H1 (cell line): ENCODE measurements around the gene CLMP. TPM values are rescaled to one million over a fixed set of nuclear protein-coding genes. Genes with fewer than 3 reads are reported as not detected.

Experiments
- CTCF ChIA-PET: fragments of 300-600 bp; sonication (Branson Sonifier 250); formaldehyde crosslinking; loops from one replicate; lab custom pipeline; 2021; ENCODE audit not compliant: partially characterized antibody; lab: Charles Lee
- POLR2A ChIA-PET: fragments of 300-600 bp; sonication (Branson Sonifier 250); formaldehyde crosslinking; loops from one replicate; lab custom pipeline; 2021; ENCODE audit warnings: inconsistent platforms; ENCODE audit not compliant: partially characterized antibody; lab: Charles Lee
- DNase-seq, 2 experiments: peaks; one replicate each; pipeline versions ENCODE4 v3.0.0 to v3.0.0-alpha.2; 2010 to 2022; ENCODE audit warnings: low spot score in 2 of 2, low read depth in 1 of 2, mixed read lengths in 1 of 2
- FAIRE-seq: peaks from 2 replicates; lab custom pipeline; 2011; peaks lifted over from hg19 to GRCh38; lab: Jason Lieb, UNC
- H2AFZ ChIP-seq: 2 replicates; pipeline ENCODE4 v1.8.1; 2012; ENCODE audit warnings: low read length, inconsistent platforms
- H2AK5ac ChIP-seq: 2 replicates; pipeline ENCODE4 v1.6.1; 2013; ENCODE audit warnings: low read depth, low read length
- H2BK120ac ChIP-seq: replicated peaks from 2 replicates; pipeline ENCODE3; 2013; ENCODE audit warnings: low read depth, low read length, inconsistent platforms
- H2BK12ac ChIP-seq: 2 replicates; pipeline ENCODE4 v1.6.1; 2013; ENCODE audit warnings: low read depth, low read length
- H2BK15ac ChIP-seq: 2 replicates; pipeline ENCODE4 v1.6.1; 2013; ENCODE audit warnings: low read length
- H2BK20ac ChIP-seq: 2 replicates; pipeline ENCODE4 v1.6.1; 2013; ENCODE audit warnings: low read length
- H2BK5ac ChIP-seq: 2 replicates; pipeline ENCODE4 v1.6.1; 2013; ENCODE audit warnings: low read depth, low read length
- H3K14ac ChIP-seq: 2 replicates; pipeline ENCODE4 v1.6.1; 2013; ENCODE audit warnings: inconsistent platforms; ENCODE audit not compliant: insufficient read length
- H3K18ac ChIP-seq: 2 replicates; pipeline ENCODE4 v1.6.1; 2013; ENCODE audit warnings: low read length; ENCODE audit errors: extremely low read depth
- H3K23ac ChIP-seq: 2 replicates; pipeline ENCODE4 v1.6.1; 2013; ENCODE audit warnings: inconsistent platforms; ENCODE audit not compliant: insufficient read length
- H3K23me2 ChIP-seq: 2 replicates; pipeline ENCODE4 v1.6.1; 2013; ENCODE audit warnings: low read depth, low read length
- H3K27ac ChIP-seq: 2 replicates; pipeline ENCODE4 v1.6.1; 2011; ENCODE audit warnings: low read depth, low read length, inconsistent platforms
- H3K27me3 ChIP-seq, 4 experiments: replicated peaks in 1 of 4; 1 replicate in 1 of 4; 2 replicates in 3 of 4; pipeline versions ENCODE4 v1.6.1 to v1.8.1; 2011 to 2013; ENCODE audit warnings: low read length in 3 of 4, mild to moderate bottlenecking in 3 of 4, inconsistent platforms in 2 of 4, mixed read lengths in 2 of 4, moderate library complexity in 1 of 4; ENCODE audit not compliant: control insufficient read depth in 3 of 4, insufficient read depth in 3 of 4; ENCODE audit errors: extremely low read depth in 1 of 4
- H3K36me3 ChIP-seq, 4 experiments: 2 replicates each; pipeline versions ENCODE4 v1.6.1 to v1.8.1; 2011 to 2013; ENCODE audit warnings: mild to moderate bottlenecking in 4 of 4, low read length in 3 of 4, moderate library complexity in 2 of 4, control low read depth in 1 of 4, inconsistent platforms in 1 of 4; ENCODE audit not compliant: insufficient read depth in 4 of 4, control insufficient read depth in 2 of 4
- H3K4ac ChIP-seq: replicated peaks from 2 replicates; pipeline ENCODE3; 2013; ENCODE audit warnings: low read length, low read depth, mixed read lengths, inconsistent platforms; ENCODE audit not compliant: insufficient read length
- H3K4me1 ChIP-seq, 4 experiments: replicated peaks in 1 of 4; 1 replicate in 1 of 4; 2 replicates in 3 of 4; pipeline versions ENCODE4 v1.6.1 to v1.8.1; 2011 to 2013; ENCODE audit warnings: low read length in 3 of 4, inconsistent platforms in 2 of 4, mixed read lengths in 1 of 4; ENCODE audit not compliant: insufficient read depth in 4 of 4, control insufficient read depth in 3 of 4
- H3K4me2 ChIP-seq, 2 experiments: 2 replicates each; pipeline versions ENCODE4 v1.6.1 to v1.8.1; 2011 to 2013; ENCODE audit warnings: low read depth in 2 of 2, low read length in 2 of 2, control low read depth in 1 of 2, inconsistent platforms in 1 of 2, mild to moderate bottlenecking in 1 of 2; ENCODE audit not compliant: insufficient read depth in 1 of 2
- H3K4me3 ChIP-seq, 4 experiments: fragments of 200-600, 300-600 bp in 1 of 4; sonication (generic), shearing (Covaris generic), sonication (Bioruptor Twin) in 1 of 4; 2 replicates each; pipeline versions ENCODE4 v1.5.1 to v1.8.1; 2011 to 2016; ENCODE audit warnings: low read length in 4 of 4, low read depth in 3 of 4, control low read depth in 2 of 4, inconsistent platforms in 2 of 4, mild to moderate bottlenecking in 2 of 4, mixed read lengths in 1 of 4, moderate library complexity in 1 of 4; ENCODE audit not compliant: insufficient read depth in 2 of 4; ENCODE audit errors: extremely low read depth in 1 of 4
- H3K56ac ChIP-seq: replicated peaks from 2 replicates; pipeline ENCODE3; 2013; ENCODE audit warnings: low read depth, mild to moderate bottlenecking, mixed read lengths, low read length, inconsistent platforms; ENCODE audit not compliant: insufficient read length
- H3K79me1 ChIP-seq: 2 replicates; pipeline ENCODE4 v1.6.1; 2013; ENCODE audit warnings: low read depth, low read length, control low read depth
- H3K79me2 ChIP-seq, 2 experiments: 2 replicates each; pipeline versions ENCODE4 v1.6.1 to v1.8.1; 2012 to 2013; ENCODE audit warnings: low read length in 2 of 2, mild to moderate bottlenecking in 2 of 2, inconsistent platforms in 1 of 2; ENCODE audit not compliant: insufficient read depth in 2 of 2, control insufficient read depth in 1 of 2
- H3K9ac ChIP-seq, 4 experiments: replicated peaks in 1 of 4; 1 replicate in 1 of 4; 2 replicates in 3 of 4; pipeline versions ENCODE4 v1.6.1 to v1.8.1; 2011 to 2013; ENCODE audit warnings: low read depth in 3 of 4, low read length in 3 of 4, control low read depth in 2 of 4, mild to moderate bottlenecking in 2 of 4, moderate library complexity in 2 of 4, inconsistent platforms in 1 of 4; ENCODE audit errors: extremely low read depth in 1 of 4
- H3K9me3 ChIP-seq, 2 experiments: 2 replicates each; pipeline versions ENCODE4 v1.6.1 to v1.8.1; 2012 to 2013; ENCODE audit warnings: mild to moderate bottlenecking in 2 of 2, moderate library complexity in 2 of 2, control low read depth in 1 of 2, inconsistent platforms in 1 of 2, low read depth in 1 of 2, low read length in 1 of 2, mixed read lengths in 1 of 2; ENCODE audit not compliant: insufficient read depth in 2 of 2
- H4K20me1 ChIP-seq, 2 experiments: replicated peaks in 1 of 2; 2 replicates each; pipeline versions ENCODE3 to v1.8.1; 2011 to 2013; ENCODE audit warnings: inconsistent platforms in 2 of 2, low read length in 2 of 2, mild to moderate bottlenecking in 1 of 2; ENCODE audit not compliant: insufficient read depth in 2 of 2, control insufficient read depth in 1 of 2
- H4K5ac ChIP-seq: 2 replicates; pipeline ENCODE4 v1.6.1; 2013; ENCODE audit warnings: low read length, low read depth, mixed read lengths, inconsistent platforms; ENCODE audit not compliant: insufficient read length
- H4K8ac ChIP-seq: 2 replicates; pipeline ENCODE4 v1.8.0; 2013; ENCODE audit warnings: mild to moderate bottlenecking, moderate library complexity, low read length, inconsistent platforms; ENCODE audit not compliant: insufficient read depth; ENCODE audit errors: extremely low read depth
- H4K91ac ChIP-seq: replicated peaks from 2 replicates; pipeline ENCODE3; 2013; ENCODE audit warnings: low read length, mixed read lengths, inconsistent platforms; ENCODE audit not compliant: insufficient read length
- ASH2L ChIP-seq: fragments of 200-600, 300-600 bp; sonication (generic); IDR thresholded peaks from one replicate; pipeline ENCODE4 v1.7.1; 2017; ENCODE audit warnings: low read length
- BCL11A ChIP-seq, 2 experiments: IDR thresholded peaks; one replicate each; pipeline ENCODE4 v1.6.1; 2011; ENCODE audit warnings: low read depth in 2 of 2, low read length in 2 of 2, mild to moderate bottlenecking in 2 of 2
- CBX5 ChIP-seq: fragments of 300-800, 300-1000 bp; sonication (generic); IDR thresholded peaks from 2 replicates; pipeline ENCODE4 v1.7.1; 2016; ENCODE audit warnings: antibody characterized with exemption, low read length, low read depth
- CEBPB ChIP-seq: IDR thresholded peaks from 2 replicates; pipeline ENCODE4 v1.6.1; 2012; ENCODE audit warnings: low read depth, low read length
- CREB1 ChIP-seq: IDR thresholded peaks from 2 replicates; pipeline ENCODE4 v1.6.1; 2012; ENCODE audit warnings: inconsistent platforms
- EGR1 ChIP-seq: IDR thresholded peaks from 2 replicates; pipeline ENCODE4 v1.6.1; 2011; ENCODE audit warnings: low read depth, low read length, borderline replicate concordance
- KDM4A ChIP-seq: IDR thresholded peaks from one replicate; pipeline ENCODE4 v1.7.1; 2012; ENCODE audit warnings: low read depth, mild to moderate bottlenecking, moderate library complexity, low read length, inconsistent platforms; ENCODE audit not compliant: severe bottlenecking
- MAFK ChIP-seq: IDR thresholded peaks from 2 replicates; pipeline ENCODE4 v1.6.1; 2012; ENCODE audit warnings: low read depth, mild to moderate bottlenecking, improper control_type of control experiment, low read length
- NANOG ChIP-seq: IDR thresholded peaks from 2 replicates; pipeline ENCODE4 v1.6.1; 2011; ENCODE audit warnings: low read length, low read depth, mild to moderate bottlenecking, inconsistent platforms; ENCODE audit not compliant: insufficient read depth, poor library complexity, severe bottlenecking
- NRF1 ChIP-seq: IDR thresholded peaks from 2 replicates; pipeline ENCODE4 v1.6.1; 2011; ENCODE audit warnings: mild to moderate bottlenecking, low read depth, low read length, improper control_type of control experiment
- RAD21 ChIP-seq, 2 experiments: IDR thresholded peaks in 1 of 2; conservative IDR thresholded peaks in 1 of 2; 2 replicates each; pipeline ENCODE4 v1.6.1; 2011; ENCODE audit warnings: low read depth in 2 of 2, low read length in 2 of 2, improper control_type of control experiment in 1 of 2, inconsistent platforms in 1 of 2, mild to moderate bottlenecking in 1 of 2, moderate library complexity in 1 of 2
- RNF2 ChIP-seq: fragments of 200-900, 300-1000 bp; sonication (generic); IDR thresholded peaks from 2 replicates; pipeline ENCODE4 v1.7.1; 2016; ENCODE audit warnings: borderline replicate concordance, low read depth, mild to moderate bottlenecking, antibody characterized with exemption, low read length; ENCODE audit not compliant: poor library complexity, severe bottlenecking; ENCODE audit errors: missing control alignments
- SUZ12 ChIP-seq: fragments of 200-600 bp; sonication (generic); IDR thresholded peaks from 2 replicates; pipeline ENCODE4 v1.6.1; 2012; ENCODE audit warnings: mild to moderate bottlenecking, inconsistent platforms, low read length, moderate library complexity, mixed read lengths
- TBP ChIP-seq: IDR thresholded peaks from 2 replicates; pipeline ENCODE4 v1.6.1; 2011; ENCODE audit warnings: low read depth, low read length, improper control_type of control experiment
- WGBS, 2 experiments: shearing (Covaris generic) in 1 of 2; methylation state at CpG; one replicate each; pipeline versions ENCODE4 v1.1.6 to v1.1.7; 2013 to 2015; ENCODE audit warnings: low lambda C conversion rate in 2 of 2, mixed read lengths in 2 of 2, inconsistent platforms in 1 of 2, low coverage in 1 of 2, missing lambda C conversion rate in 1 of 2; ENCODE audit not compliant: insufficient replicate concordance in 2 of 2, insufficient coverage in 1 of 2, insufficient read length in 1 of 2; ENCODE audit errors: extremely low coverage in 1 of 2, missing lambda C conversion rate in 1 of 2; 5-methylcytosine and 5-hydroxymethylcytosine counted together
- polyA plus RNA-seq, 7 experiments: library from polyadenylated mRNA; depleted of rRNA in 3 of 7; stranded (reverse) in 5 of 7; unstranded in 2 of 7; fragments of >200 nt in 5 of 7; fragments of 200-250 nt in 2 of 7; gene quantifications; 1 replicate in 5 of 7; 2 replicates in 1 of 7; 4 replicates in 1 of 7; pipeline versions ENCODE4 v1.2.1 to v1.2.3, GENCODE V29; 2011 to 2013; ENCODE audit warnings: missing spikeins in 2 of 7, mixed read lengths in 2 of 7
- total RNA-seq: library from RNA; stranded (reverse); fragmentation: NEBNext Ultra II Directional; extraction: Animal tissue kit (Norgen Biotek cat#: 25700); gene quantifications from 2 replicates; pipeline ENCODE4 v1.2.1, GENCODE V29; 2021

Gene CLMP
- total and polyA plus RNA-seq, 2 of the 8 experiments (the other 6 are each of a cell fraction or from before 2014, with no cell fraction given) = 9.9 to 24.1 TPM

GRCh38 chr11:123200264-123200663 lies 5.2 kb upstream of the CLMP start:
- Histone ChIP-seq H3K4me1 (peaks cover 2 to 9% (median 7%) of the 10 kb centered on the region in 4 experiments; a peak in 6 of 7 replicates), H3K36me3 (no peaks in the 10 kb centered on the region), H2BK15ac (no peak overlapping the region), H3K56ac (no peak overlapping the region), H3K23ac (no peak overlapping the region), H3K79me2 (no peaks in the 10 kb centered on the region), H3K27ac (no peak overlapping the region), H2AFZ (no peak overlapping the region), H3K79me1 (no peaks in the 10 kb centered on the region), H4K5ac (no peak overlapping the region), H2BK5ac (no peak overlapping the region), H3K14ac (no peak overlapping the region), H2BK120ac (no peak overlapping the region), H4K91ac (no peak overlapping the region), H3K18ac (no peak overlapping the region), H4K20me1 (no peaks in the 10 kb centered on the region), H3K9me3 (no peaks in the 10 kb centered on the region), H3K4ac (no peak overlapping the region), H3K23me2 (peaks cover 11% of the 10 kb centered on the region; the same call in 1 of the 2 replicates), H2AK5ac (no peak overlapping the region), H4K8ac (no peak overlapping the region), H2BK20ac (no peak overlapping the region), H3K4me3 (no peak overlapping the region), H3K4me2 (no peak overlapping the region), H3K9ac (no peak overlapping the region), H3K27me3 (peaks cover 0 to 6% (median 3%) of the 10 kb centered on the region in 4 experiments; a peak in 5 of 7 replicates), H2BK12ac (no peak overlapping the region)
- FAIRE-seq = no peak
- no peak for DNase-seq
- 91% methylated on average over 4 of the region's 4 CpGs; no CpG with 5 or more reads in 1 of the 2 experiments for WGBS, 2 experiments
- CTCF ChIA-PET = interaction anchor here (1.2 to 1.8 kb wide), 3 partner anchors 9 to 38 kb away, joined by 3 to 8 read pairs (median 4); no protein-coding TSS in a partner anchor
- POLR2A ChIA-PET = interaction anchor here (0.7 kb wide), 1 partner anchor 485 kb away, joined by 3 read pairs; no protein-coding TSS in a partner anchor
- TF ChIP-seq CEBPB = no peak
- no peak for TF ChIP-seq TBP
- no peak for TF ChIP-seq RNF2
- TF ChIP-seq SUZ12 = no peak
- TF ChIP-seq CREB1 = no peak
- no peak for TF ChIP-seq EGR1
- no peak for TF ChIP-seq KDM4A
- TF ChIP-seq BCL11A (IDR thresholded peaks at IDR 0.05; ENCODE audit: low read depth in 2 of 2, low read length in 2 of 2) = no peak
- no peak for TF ChIP-seq CBX5
- no peak for TF ChIP-seq NRF1
- no peak for TF ChIP-seq NANOG
- no peak for TF ChIP-seq MAFK
- TF ChIP-seq ASH2L = no peak
- TF ChIP-seq RAD21 (IDR thresholded peaks at IDR 0.05 in 1 of 2, conservative IDR thresholded peaks at IDR 0.05 in 1 of 2; ENCODE audit: low read depth in 2 of 2, low read length in 2 of 2) = no peak
